Heart right ventricle (tissue), 16 donors: Measurements from ENCODE around the gene PARD6A. TPM values are rescaled to one million over a fixed set of nuclear protein-coding genes. Genes with fewer than 3 reads are reported as not detected.

Source experiments
- ATAC-seq, 8 donors: fragments of 200-7000 bp; cut with Tn5 transposase; one replicate each; pipeline ENCODE4 v1.9.1; 2020; ENCODE audit warnings: mild to moderate bottlenecking in 8 of 8, moderate library complexity in 8 of 8, moderate number of reproducible peaks in 1 of 8
- DNase-seq, 2 donors: peaks; one replicate each; pipeline ENCODE4 v3.0.0-alpha.2; 2020
- H3K27ac ChIP-seq, 10 donors: fragments of 200-600 bp; sonication (generic) in 2 of 10; one replicate each; pipeline versions ENCODE4 v1.5.0 to v1.8.0; 2020 to 2022; ENCODE audit warnings: mild to moderate bottlenecking in 3 of 10
- H3K27me3 ChIP-seq, 7 donors: fragments of 200-600 bp; one replicate each; pipeline ENCODE4 v1.8.0; 2021 to 2022; ENCODE audit warnings: mild to moderate bottlenecking in 2 of 7
- H3K36me3 ChIP-seq, 9 donors: fragments of 200-600 bp; sonication (generic) in 1 of 9; one replicate each; pipeline versions ENCODE4 v1.5.0 to v1.8.0; 2020 to 2022; ENCODE audit warnings: mild to moderate bottlenecking in 2 of 9
- H3K4me1 ChIP-seq, 9 donors: fragments of 200-600 bp; sonication (generic) in 1 of 9; one replicate each; pipeline versions ENCODE4 v1.5.0 to v1.8.0; 2020 to 2022; ENCODE audit warnings: mild to moderate bottlenecking in 4 of 9
- H3K4me3 ChIP-seq, 10 donors: fragments of 200-600 bp; sonication (generic) in 2 of 10; one replicate each; pipeline versions ENCODE4 v1.5.0 to v1.8.0; 2020 to 2022; ENCODE audit warnings: mild to moderate bottlenecking in 7 of 10, moderate library complexity in 2 of 10
- H3K9me3 ChIP-seq, 11 donors: fragments of 200-600 bp in 10 of 11; sonication (generic) in 2 of 11; one replicate each; pipeline versions ENCODE4 v1.5.0 to v1.8.0; 2013 to 2022; ENCODE audit warnings: mild to moderate bottlenecking in 2 of 11, control low read depth in 1 of 11, moderate library complexity in 1 of 11
- CTCF ChIP-seq, 9 donors: fragments of 200-600 bp; sonication (generic) in 2 of 9; IDR thresholded peaks; one replicate each; pipeline versions ENCODE4 v1.5.0 to v1.8.0; 2021 to 2022; ENCODE audit warnings: antibody characterized with exemption in 9 of 9, mild to moderate bottlenecking in 5 of 9, moderate library complexity in 1 of 9
- WGBS, 2 donors: extraction: QIAGEN DNeasy Blood & Tissue Kit; methylation state at CpG; one replicate each; pipeline ENCODE4 v1.1.7; 2013; ENCODE audit warnings: inconsistent platforms in 1 of 2; 5-methylcytosine and 5-hydroxymethylcytosine counted together
- intact Hi-C, 10 donors: fragments of 100-400 bp; cut with DNase I; formaldehyde crosslinking; loops; one replicate each; pipeline versions ENCODE4 v1.11.1 to v1.14.2; 2022
- polyA plus RNA-seq, 2 donors: library from polyadenylated mRNA; stranded (reverse); fragments of 200-250 nt; gene quantifications; one replicate each; pipeline ENCODE4 v1.2.3, GENCODE V29; 2013
- total RNA-seq, 10 donors: library from RNA; stranded (reverse); fragmentation: NEBNext Ultra II Directional in 3 of 10; extraction: Animal tissue kit (Norgen Biotek cat#: 25700) in 3 of 10; gene quantifications; one replicate each; pipeline versions ENCODE4 v1.2.1 to v1.2.4, GENCODE V29; 2021 to 2023
- donor health status: Arrhythmogenic right ventricular cardiomyopathy.
- donor health status: ischemic (EF 13 %, LVEDD 7.1; RV severe dilation, severe dysfunction).
- donor health status: healthy with polysubstance abuse.
- donor health status: DM: no; HTN: yes; CAD: no.
- donor health status: DM: no; HTN: no; CAD: no.
- donor health status: ischemic (EF 25% LVEDD 6.9; RV normal size, moderate dysfunction).
- donor health status: ischemic (EF 25% LVEDD 5.7; RV mildly dilated, moderate dysfunction).
- donor health status: healthy.
- donor health status: DM: yes; HTN: yes; CAD: no.
- donor health status: Ischemic cardiomyopathy.
- donor health status: ischemic (EF 35%, LVEDD 5.7; RV mildly dilated, moderate dysfunction).
- donor health status: nonischemic (EF 11% LVEDD 7.7; RV severe dilation, severe dysfunction).
- donor health status: DM: yes; HTN: yes; CAD: no.
- donor health status: PGD.
- donor health status: ischemic (EF 29% LVEDD 5.4; RV normal size, mild dysfunction).
- donor health status: nonischemic (EF 23%, LVEDD 6.1; RV moderate dilation, normal function).

PARD6A gene
- total and polyA plus RNA-seq, 12 donors, result 1.7 to 5.9 (median 2.4) TPM

GRCh38 chr16:67663877-67664222, 3.1 kb downstream of the PARD6A start:
- H3K27ac ChIP-seq, result no peak overlapping the region
- no peak for ATAC-seq
- DNase-seq, result no peak
- H3K4me3 ChIP-seq, result no peak overlapping the region
- H3K27me3 ChIP-seq, result no peaks in the 10 kb centered on the region
- no peak for TF ChIP-seq CTCF (IDR thresholded peaks at IDR 0.05)
- peaks cover 0 to 27% (median 0%) of the 10 kb centered on the region in 9 donors for H3K36me3 ChIP-seq
- H3K4me1 ChIP-seq, result peaks cover 21 to 52% (median 41%) of the 10 kb centered on the region in 9 donors
- intact Hi-C loops, result loop anchor here in 2 of 10 donors (5.0 to 10.0 kb wide), 2 partner anchors 102 to 169 kb away; partner anchors contain the start of gene CTCF (in 1 of the 2)
- H3K9me3 ChIP-seq, result no peaks in the 10 kb centered on the region
- 92 to 95% methylated on average over 6 of the region's 6 CpGs for WGBS, 2 donors

GRCh38 chr16:67664258-67664657, 3.5 kb downstream of the PARD6A start:
- no peak overlapping the region for H3K4me3 ChIP-seq
- no peak for ATAC-seq
- H3K27me3 ChIP-seq, result no peaks in the 10 kb centered on the region
- intact Hi-C loops, result loop anchor here in 2 of 10 donors (5.0 to 10.0 kb wide), 2 partner anchors 102 to 169 kb away; partner anchors contain the start of gene CTCF (in 1 of the 2)
- peaks cover 17 to 51% (median 37%) of the 10 kb centered on the region in 9 donors for H3K4me1 ChIP-seq
- H3K27ac ChIP-seq, result no peak overlapping the region
- H3K36me3 ChIP-seq, result peaks cover 0 to 27% (median 0%) of the 10 kb centered on the region in 9 donors
- no peak for DNase-seq
- no peak for TF ChIP-seq CTCF (IDR thresholded peaks at IDR 0.05)
- WGBS, 2 donors, result 77 to 84% methylated on average over 4 of the region's 4 CpGs
- no peaks in the 10 kb centered on the region for H3K9me3 ChIP-seq

- Histone ChIP-seq H3K4me3 (no peak overlapping the region), H3K36me3 (peaks cover 0 to 27% (median 0%) of the 10 kb centered on the region in 9 donors), H3K27me3 (no peaks in the 10 kb centered on the region), H3K27ac (no peak overlapping the region), H3K4me1 (peaks cover 14 to 46% (median 31%) of the 10 kb centered on the region in 9 donors), H3K9me3 (no peaks in the 10 kb centered on the region)
- intact Hi-C loops, result loop anchor here in 5 of 10 donors (5.0 to 10.0 kb wide), 4 partner anchors 103 to 170 kb away; partner anchors contain the start of genes CTCF (in 3 of the 5), RANBP10 (in 1 of the 5) and TSNAXIP1 (in 1 of the 5)
- WGBS, 2 donors, result 97% methylated on average over 7 of the region's 7 CpGs
- DNase-seq (no peak), ATAC-seq (no peak)
- no peak for TF ChIP-seq CTCF (IDR thresholded peaks at IDR 0.05)
Measured at GRCh38 chr16:67664871-67665270, 4.1 kb downstream of the PARD6A start.

GRCh38 chr16:67665598-67665997, 4.8 kb downstream of the PARD6A start:
- DNase-seq (no peak), ATAC-seq (no peak)
- intact Hi-C loops, result loop anchor here in 4 of 10 donors (5.0 to 10.0 kb wide), 4 partner anchors 103 to 171 kb away; partner anchors contain the start of genes CTCF (in 2 of the 4), RANBP10 (in 1 of the 4) and TSNAXIP1 (in 1 of the 4)
- peak overlapping the region; percentile 58 to 92 (median 87) for H3K4me3 ChIP-seq
- TF ChIP-seq CTCF (IDR thresholded peaks at IDR 0.05), result no peak
- H3K27ac ChIP-seq, result peak overlapping the region in 3 of 10 donors; percentile 92 to 95 (median 94)
- no peaks in the 10 kb centered on the region for H3K9me3 ChIP-seq
- 75 to 78% methylated on average over 5 of the region's 5 CpGs for WGBS, 2 donors
- H3K27me3 ChIP-seq, result no peaks in the 10 kb centered on the region
- H3K4me1 ChIP-seq, result peaks cover 14 to 46% (median 31%) of the 10 kb centered on the region in 9 donors
- H3K36me3 ChIP-seq, result peaks cover 0 to 27% (median 0%) of the 10 kb centered on the region in 9 donors
